Measurements from ENCODE around the gene DSC3. TPM values are rescaled to one million over a fixed set of nuclear protein-coding genes. Genes with fewer than 3 reads are reported as not detected.

Gene DSC3
- total RNA-seq, 4 donors from 2014 or later: 0.14 to 0.16 TPM; not detected in 2

DNA sequence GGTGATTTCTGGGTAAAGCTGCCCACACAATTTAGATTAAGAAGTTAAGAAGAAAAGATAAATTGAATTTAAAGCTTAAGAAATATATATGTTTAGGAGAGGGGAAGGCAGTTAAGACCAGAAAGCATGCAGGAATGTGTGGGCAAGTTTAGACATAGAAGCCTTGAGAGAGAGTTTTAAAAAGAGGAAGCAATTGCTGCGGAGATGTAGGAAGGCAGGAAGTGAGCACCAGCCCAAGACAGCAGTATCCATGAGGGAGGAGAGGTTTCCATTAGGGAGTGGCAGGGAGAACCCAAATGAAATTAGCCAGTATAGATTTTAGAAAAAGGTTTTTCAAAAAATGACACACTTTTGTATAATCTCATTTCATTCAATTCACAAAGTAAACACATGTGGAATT lies 35.3 kb upstream of the DSC3 start:
- 71 to 78% methylated on average over 1 of the region's 1 CpG for WGBS, 2 donors (ENCODE audit: low coverage in 1 of 2)
- TF ChIP-seq EP300 (IDR thresholded peaks at IDR 0.05; ENCODE audit: low read depth): no peak
- TF ChIP-seq POLR2AphosphoS5 (IDR thresholded peaks at IDR 0.05): no peak
- TF ChIP-seq POLR2A (IDR thresholded peaks at IDR 0.05): no peak
- TF ChIP-seq, protein P1, sequence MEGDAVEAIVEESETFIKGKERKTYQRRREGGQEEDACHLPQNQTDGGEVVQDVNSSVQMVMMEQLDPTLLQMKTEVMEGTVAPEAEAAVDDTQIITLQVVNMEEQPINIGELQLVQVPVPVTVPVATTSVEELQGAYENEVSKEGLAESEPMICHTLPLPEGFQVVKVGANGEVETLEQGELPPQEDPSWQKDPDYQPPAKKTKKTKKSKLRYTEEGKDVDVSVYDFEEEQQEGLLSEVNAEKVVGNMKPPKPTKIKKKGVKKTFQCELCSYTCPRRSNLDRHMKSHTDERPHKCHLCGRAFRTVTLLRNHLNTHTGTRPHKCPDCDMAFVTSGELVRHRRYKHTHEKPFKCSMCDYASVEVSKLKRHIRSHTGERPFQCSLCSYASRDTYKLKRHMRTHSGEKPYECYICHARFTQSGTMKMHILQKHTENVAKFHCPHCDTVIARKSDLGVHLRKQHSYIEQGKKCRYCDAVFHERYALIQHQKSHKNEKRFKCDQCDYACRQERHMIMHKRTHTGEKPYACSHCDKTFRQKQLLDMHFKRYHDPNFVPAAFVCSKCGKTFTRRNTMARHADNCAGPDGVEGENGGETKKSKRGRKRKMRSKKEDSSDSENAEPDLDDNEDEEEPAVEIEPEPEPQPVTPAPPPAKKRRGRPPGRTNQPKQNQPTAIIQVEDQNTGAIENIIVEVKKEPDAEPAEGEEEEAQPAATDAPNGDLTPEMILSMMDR (IDR thresholded peaks at IDR 0.05): no peak
- in situ Hi-C loops (cut with MboI; ENCODE audit: low pct_ligation_motif_present in 1 of 4, low pct_unique_long_range_greater_than_20kb in 1 of 4, low sequenced_read_pairs in 3 of 4): loop anchor here in 3 of 4 donors (25.0 kb wide), 3 partner anchors 334 to 459 kb away; no protein-coding TSS in a partner anchor

DNA sequence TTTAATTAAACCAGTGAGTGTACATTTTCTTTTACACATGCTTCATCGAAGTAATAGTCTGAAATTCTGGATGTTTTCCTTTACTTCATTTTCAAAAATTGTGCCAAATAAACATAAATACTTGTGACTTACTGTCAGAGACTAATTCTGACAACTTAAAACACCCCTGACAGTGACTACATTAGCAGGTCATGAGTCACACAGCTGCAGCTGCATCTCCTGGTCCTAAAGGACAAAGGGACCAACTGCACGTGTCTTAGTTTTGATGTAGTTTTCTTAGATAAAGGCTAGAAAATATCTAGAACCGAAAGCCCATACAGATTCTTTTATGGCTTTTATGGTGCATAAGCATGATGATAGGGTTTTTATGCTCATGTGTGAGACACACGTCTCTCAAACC lies 29.6 kb upstream of the DSC3 start:
- in situ Hi-C loops (cut with MboI; ENCODE audit: low pct_ligation_motif_present in 1 of 4, low pct_unique_long_range_greater_than_20kb in 1 of 4, low sequenced_read_pairs in 3 of 4): no loop called here
- no peaks in the 10 kb centered on the region for H3K27me3 ChIP-seq
- no peak overlapping the region for H3K27ac ChIP-seq
- peaks cover 0 to 31% (median 4%) of the 10 kb centered on the region in 4 donors for H3K36me3 ChIP-seq
- no peak overlapping the region for H3K4me3 ChIP-seq
- H3K4me1 ChIP-seq: no peaks in the 10 kb centered on the region
- 61 to 82% methylated on average over 3 to 4 of the region's 4 CpGs for WGBS, 2 donors (ENCODE audit: low coverage in 1 of 2)
- DNase-seq: no peak
- intact Hi-C loops (cut with DNase I; ENCODE audit: low total_unique reads): no loop called here
- no peaks in the 10 kb centered on the region for H3K9me3 ChIP-seq
- TF ChIP-seq POLR2AphosphoS5 (IDR thresholded peaks at IDR 0.05) (no peak), EP300 (IDR thresholded peaks at IDR 0.05; ENCODE audit: low read depth) (no peak), POLR2A (IDR thresholded peaks at IDR 0.05) (no peak)
- TF ChIP-seq, protein P1 (IDR thresholded peaks at IDR 0.05): no peak

More for the DNA sequence above, 35.3 kb upstream of the DSC3 start:
- Histone ChIP-seq H3K27ac (no peak overlapping the region), H3K36me3 (peaks cover 0 to 25% (median 9%) of the 10 kb centered on the region in 4 donors), H3K4me1 (no peaks in the 10 kb centered on the region), H3K4me3 (no peak overlapping the region), H3K9me3 (no peaks in the 10 kb centered on the region), H3K27me3 (no peaks in the 10 kb centered on the region)
- intact Hi-C loops (cut with DNase I; ENCODE audit: low total_unique reads): no loop called here
- DNase-seq: no peak

DNA sequence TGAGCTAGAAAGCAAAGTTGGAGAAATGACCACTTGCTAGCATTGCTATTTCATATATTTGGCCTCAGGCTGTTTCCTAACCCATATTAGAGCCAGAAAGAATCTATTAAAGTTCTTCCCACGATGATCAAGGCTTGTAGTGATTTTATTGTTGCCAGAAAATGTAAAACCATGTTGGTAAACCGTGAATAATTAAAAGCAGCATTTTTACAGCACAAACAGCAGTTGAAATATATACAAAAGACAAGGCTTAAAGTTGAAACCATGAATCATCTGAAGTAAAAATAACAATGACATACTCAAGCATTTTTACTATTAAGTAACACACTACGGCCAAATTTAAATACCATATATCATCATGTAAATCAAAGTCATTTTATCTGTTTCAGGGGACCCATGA lies 27.7 kb upstream of the DSC3 start:
- TF ChIP-seq POLR2A (IDR thresholded peaks at IDR 0.05) (no peak), POLR2AphosphoS5 (IDR thresholded peaks at IDR 0.05) (no peak), EP300 (IDR thresholded peaks at IDR 0.05; ENCODE audit: low read depth) (no peak)
- TF ChIP-seq, protein P1 (IDR thresholded peaks at IDR 0.05): no peak
- Histone ChIP-seq H3K27me3 (no peaks in the 10 kb centered on the region), H3K4me1 (no peaks in the 10 kb centered on the region), H3K4me3 (no peak overlapping the region), H3K9me3 (no peaks in the 10 kb centered on the region), H3K36me3 (peaks cover 0 to 31% (median 4%) of the 10 kb centered on the region in 4 donors), H3K27ac (no peak overlapping the region)
- 49 to 65% methylated on average over 2 to 3 of the region's 3 CpGs for WGBS, 2 donors (ENCODE audit: low coverage in 1 of 2)
- no peak for DNase-seq
- intact Hi-C loops (cut with DNase I; ENCODE audit: low total_unique reads): no loop called here
- in situ Hi-C loops (cut with MboI; ENCODE audit: low pct_ligation_motif_present in 1 of 4, low pct_unique_long_range_greater_than_20kb in 1 of 4, low sequenced_read_pairs in 3 of 4): no loop called here

DNA sequence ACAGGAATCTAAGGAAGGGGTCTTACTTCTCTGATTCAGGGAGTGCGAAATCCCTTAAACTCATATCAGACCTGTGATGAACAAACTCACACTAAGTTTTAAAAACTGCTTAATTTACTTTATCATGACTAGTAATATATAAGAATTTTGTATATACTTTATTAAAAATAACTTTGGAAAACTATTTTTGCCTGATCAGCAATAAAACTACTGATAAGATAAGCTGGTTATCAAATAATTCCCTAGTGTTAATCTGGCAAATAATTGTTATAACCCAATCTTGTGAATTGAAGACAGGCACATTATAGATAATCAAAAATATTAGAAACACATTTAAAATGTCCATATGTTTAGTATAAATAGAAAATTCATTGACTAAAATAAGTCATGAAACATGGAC lies 23.7 kb upstream of the DSC3 start:
- 88 to 89% methylated on average over 1 of the region's 1 CpG for WGBS, 2 donors (ENCODE audit: low coverage in 1 of 2)
- H3K36me3 ChIP-seq: peaks cover 0 to 19% (median 0%) of the 10 kb centered on the region in 4 donors
- intact Hi-C loops (cut with DNase I; ENCODE audit: low total_unique reads): no loop called here
- no peaks in the 10 kb centered on the region for H3K9me3 ChIP-seq
- in situ Hi-C loops (cut with MboI; ENCODE audit: low pct_ligation_motif_present in 1 of 4, low pct_unique_long_range_greater_than_20kb in 1 of 4, low sequenced_read_pairs in 3 of 4): no loop called here
- H3K4me1 ChIP-seq: no peaks in the 10 kb centered on the region
- no peaks in the 10 kb centered on the region for H3K27me3 ChIP-seq
- H3K27ac ChIP-seq: no peak overlapping the region
- no peak for DNase-seq
- H3K4me3 ChIP-seq: no peak overlapping the region
- TF ChIP-seq, protein P1 (IDR thresholded peaks at IDR 0.05): no peak
- TF ChIP-seq POLR2AphosphoS5 (IDR thresholded peaks at IDR 0.05): no peak
